Head of caudate nucleus (tissue), 42 donors: ENCODE measurements around the gene CDH13.
A peak's percentile ranks its signal among the peaks of the same experiment; 100 is the strongest.

Source experiments
- DNase-seq, 42 donors: peaks; one replicate each; pipeline versions ENCODE4 v3.0.0 to v3.0.0-alpha.2; 2020 to 2021; ENCODE audit warnings: mixed read lengths in 7 of 42
- intact Hi-C: fragments of 100-400 bp; cut with DNase I; formaldehyde crosslinking; loops from one replicate; pipeline ENCODE4 v1.15.0; 2022

Gene CDH13

DNA sequence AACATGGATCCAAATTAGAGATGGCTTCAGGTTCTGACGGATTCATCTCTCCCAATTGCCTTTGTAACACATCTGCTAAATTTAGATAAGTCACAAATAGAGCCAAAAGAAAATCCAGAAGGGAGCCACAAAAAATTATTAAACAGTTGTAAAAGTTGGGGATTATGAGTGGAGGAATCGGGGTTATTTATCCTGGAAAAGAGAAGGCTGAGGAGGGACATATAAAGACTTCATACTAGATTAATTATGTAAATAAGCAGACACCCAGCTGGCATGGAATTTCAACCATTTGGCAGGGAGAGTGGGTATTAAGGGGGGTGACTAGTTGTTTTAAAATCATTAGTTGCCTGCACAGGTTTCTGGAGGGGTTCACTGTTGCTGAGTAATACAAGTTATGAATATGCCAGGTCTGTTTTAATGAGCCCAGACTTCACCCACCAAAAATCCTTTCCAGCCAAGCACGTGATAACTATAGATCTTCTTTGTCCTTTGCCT is 89.6 kb downstream of the CDH13 start:
- no peak for DNase-seq
- intact Hi-C loops: no loop called here

- no peak for DNase-seq
- intact Hi-C loops: no loop called here
These were observed 93.6 kb downstream of the CDH13 start for GRCh38 chr16:82720414-82720813.

DNA sequence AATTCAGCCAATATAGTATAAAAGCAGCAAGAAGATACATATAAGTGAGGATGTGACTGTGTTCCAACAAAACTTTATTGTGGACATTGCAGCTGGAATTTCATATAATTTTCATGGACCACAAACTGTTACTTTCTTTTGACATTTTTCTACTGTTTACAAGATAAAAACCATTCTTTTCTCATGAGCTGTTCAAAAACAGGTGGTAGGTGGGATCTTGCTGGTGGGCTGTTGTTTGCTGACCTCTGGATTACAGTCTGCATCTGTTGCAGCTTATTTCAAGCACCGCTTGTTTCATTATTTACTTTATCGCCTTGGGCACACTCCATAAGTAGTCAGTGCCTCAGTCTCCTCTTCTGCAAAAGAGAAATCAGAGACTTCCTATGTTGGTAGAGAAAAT is 99.5 kb downstream of the CDH13 start:
- no peak for DNase-seq
- intact Hi-C loops: no loop called here

DNA sequence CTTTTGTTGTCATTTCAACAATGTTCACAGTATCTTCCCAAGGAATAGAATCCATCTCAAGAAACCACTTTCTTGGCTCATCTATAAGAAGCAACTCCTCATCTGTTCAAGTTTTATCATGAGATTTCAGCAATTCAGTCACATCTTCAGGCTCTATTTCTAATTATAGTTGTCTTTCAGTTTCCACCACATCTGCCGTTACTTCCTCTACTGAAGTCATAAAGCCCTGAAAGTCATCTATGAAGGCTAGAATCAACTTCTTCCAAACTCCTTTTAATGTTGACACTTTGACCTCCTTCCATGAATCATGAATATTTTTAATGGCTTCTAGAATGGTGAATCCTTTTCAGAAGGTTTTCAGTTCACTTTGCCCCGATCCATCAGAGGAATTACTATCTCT is 102.1 kb downstream of the CDH13 start:
- DNase-seq: no peak
- intact Hi-C loops: no loop called here

DNA sequence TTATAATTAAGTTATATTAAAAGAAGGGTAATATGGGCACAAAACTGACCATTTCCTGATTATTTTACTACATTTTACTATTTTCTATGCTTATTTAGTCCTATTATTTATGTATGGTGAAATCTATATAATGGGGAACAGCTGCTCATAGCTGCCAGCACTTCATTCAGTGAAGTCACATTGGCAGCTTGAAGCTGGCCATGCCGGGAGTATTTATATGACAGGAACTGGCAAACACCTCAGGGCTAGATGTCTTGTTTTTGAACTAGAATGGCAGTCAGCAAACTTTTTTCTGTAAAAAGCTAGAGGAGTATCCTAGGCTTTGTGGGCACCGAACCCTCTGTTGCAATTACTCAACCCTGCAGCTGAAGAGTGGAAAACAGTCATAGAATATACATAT is 104.1 kb downstream of the CDH13 start:
- DNase-seq: no peak
- intact Hi-C loops: no loop called here

GRCh38 chr16:82732461-82732860 is 105.7 kb downstream of the CDH13 start:
- intact Hi-C loops: no loop called here
- DNase-seq: no peak

DNA sequence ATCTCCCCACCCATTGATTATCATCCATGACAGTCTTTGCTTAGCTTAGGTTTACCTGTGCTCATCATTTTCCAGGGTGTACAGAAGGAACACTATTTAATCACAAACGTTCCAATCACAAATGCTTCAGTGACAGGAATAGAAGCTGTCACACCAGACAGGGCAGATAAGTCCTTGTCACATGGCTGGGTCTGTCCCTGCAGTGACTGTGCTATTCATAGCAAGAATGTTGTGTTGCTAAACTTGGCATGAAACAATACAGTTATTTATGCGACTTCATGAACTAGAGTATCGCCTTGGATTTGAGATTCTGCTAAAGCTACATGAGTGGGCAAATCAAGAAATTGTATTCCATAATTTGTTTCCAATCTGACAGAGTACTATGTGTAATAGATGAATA is 108.4 kb downstream of the CDH13 start:
- intact Hi-C loops: no loop called here
- DNase-seq: no peak

DNA sequence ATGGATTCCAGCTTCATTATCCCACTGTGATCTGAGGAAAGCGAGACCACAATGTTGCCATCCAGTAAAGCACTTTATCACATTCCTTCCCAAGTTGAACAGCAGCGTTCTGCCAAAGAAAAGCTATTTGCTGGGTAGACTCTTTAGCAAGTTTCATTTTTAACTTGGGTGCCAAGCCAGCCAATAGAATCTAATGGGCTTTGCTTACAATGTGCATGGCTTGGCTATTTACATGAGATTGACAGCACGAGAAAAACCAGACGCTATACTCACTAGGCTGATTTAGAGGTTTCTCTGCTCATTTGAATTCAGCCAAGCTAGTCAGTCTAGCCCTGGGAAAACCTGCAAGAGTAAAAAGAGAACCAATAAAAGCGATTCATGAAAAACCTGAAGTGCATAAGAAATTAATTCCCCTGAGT is 108.9 kb downstream of the CDH13 start:
- no peak for DNase-seq
- intact Hi-C loops: no loop called here

- intact Hi-C loops: no loop called here
- no peak for DNase-seq
These were observed 109.5 kb downstream of the CDH13 start for GRCh38 chr16:82736224-82736623.

GRCh38 chr16:82738699-82739098 is 111.9 kb downstream of the CDH13 start:
- no peak for DNase-seq
- intact Hi-C loops: no loop called here

DNA sequence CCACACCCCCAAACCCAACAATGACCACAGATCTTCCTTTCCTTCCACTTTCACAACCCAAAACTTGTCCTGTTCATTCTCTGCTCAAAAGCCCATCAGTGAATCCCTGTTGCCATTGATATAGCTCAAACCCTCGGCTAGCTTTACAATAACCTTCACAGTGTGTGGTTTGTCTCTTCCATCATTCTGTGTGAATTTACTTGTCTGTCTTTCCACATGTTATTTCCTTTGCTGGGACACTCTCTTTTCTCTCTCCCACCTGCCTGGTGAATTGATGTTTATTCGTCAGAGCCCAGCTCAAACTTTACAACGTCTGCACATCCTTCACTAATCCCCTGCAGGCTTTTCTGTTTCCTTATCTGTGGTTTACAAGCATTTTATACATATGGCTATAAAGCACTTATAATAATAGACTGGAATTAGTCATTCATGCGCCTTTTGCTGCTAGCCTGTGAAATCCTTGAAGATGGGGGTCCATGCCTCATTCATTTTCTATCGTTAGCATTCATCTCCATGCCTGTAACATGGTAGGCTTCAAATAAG is 114.4 kb downstream of the CDH13 start:
- intact Hi-C loops: no loop called here
- DNase-seq: no peak

GRCh38 chr16:82744958-82745357 is 118.2 kb downstream of the CDH13 start:
- intact Hi-C loops: no loop called here
- DNase-seq: no peak

DNA sequence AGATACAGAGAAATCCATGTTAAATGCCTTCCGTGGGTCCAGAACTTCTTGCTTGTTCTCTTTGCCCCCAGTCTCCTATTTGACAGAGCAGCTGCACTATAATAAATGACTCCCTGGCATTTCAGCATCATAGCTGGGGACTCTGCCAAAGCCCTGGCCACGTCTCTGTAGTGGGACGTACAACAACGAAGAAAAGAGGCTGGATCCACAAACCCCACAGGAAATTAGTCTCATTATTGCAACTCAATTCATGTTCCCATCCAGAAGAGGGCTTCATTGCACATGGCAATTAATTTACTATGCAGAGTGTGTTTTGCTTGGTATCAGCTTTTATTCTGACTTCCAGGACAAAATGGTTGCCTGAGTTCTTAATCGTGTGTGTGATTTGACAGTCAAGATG is 121.3 kb downstream of the CDH13 start:
- intact Hi-C loops: no loop called here
- peak in 9 of 42 donors; percentile 5 to 41 (median 15) for DNase-seq

DNA sequence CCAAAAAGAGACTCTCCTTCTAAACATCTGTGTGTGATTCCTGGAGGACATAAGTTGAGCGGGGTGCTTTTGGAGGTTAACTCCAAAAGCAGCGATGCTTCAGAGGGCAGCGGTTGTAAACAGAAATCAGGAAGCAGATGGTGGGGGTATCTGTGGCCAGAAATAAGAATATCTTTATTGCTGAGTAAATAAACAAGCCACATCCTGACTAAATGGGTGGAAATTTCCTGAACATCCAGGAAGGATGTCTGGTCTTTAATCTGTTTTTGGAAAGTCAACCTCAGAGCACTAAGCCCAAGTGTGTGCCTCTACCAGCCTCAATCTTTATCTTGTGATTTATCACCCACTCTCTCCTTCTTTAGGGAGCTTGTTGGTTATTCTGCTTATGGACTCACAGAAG is 123.3 kb downstream of the CDH13 start:
- intact Hi-C loops: no loop called here
- no peak for DNase-seq

- intact Hi-C loops: no loop called here
- no peak for DNase-seq
These were observed 124.3 kb downstream of the CDH13 start for GRCh38 chr16:82751020-82751419.

DNA sequence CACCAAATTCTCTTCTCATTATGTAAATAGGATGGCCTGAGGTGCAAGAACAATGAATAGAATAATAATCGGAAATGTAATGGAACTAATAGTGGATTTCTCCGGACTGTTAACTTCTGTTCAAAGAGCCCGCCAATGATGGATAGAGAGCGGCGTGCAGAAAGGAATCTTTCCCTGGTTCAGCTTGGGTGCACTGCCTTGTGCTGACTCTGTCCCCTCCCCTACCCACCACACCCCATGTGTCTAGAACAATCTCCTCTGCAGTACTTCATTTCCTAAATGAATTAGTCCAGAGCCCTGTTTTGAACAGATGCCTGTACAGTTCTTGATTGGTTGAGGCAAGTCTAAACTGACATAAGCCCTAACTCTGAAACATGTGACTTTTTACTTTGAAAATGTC is 125.4 kb downstream of the CDH13 start:
- intact Hi-C loops: no loop called here

DNA sequence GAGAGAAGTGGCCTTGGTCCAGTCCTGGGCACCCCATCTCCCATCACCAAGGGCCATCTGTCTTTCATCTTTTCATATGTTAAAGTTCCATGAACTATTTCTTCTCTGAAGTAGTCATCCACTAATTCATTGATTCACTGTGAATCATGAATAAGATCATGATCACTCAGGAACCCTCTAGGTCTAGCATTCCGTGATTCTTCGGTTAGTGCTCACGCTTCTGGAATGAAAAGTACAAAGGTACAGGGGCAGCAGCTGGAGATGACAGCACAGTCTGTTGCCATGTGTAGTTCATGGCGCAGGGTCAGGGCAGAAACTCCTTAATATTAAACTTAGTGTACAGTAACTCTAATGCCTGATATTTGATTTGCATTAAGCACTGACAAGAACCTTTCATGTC is 127.1 kb downstream of the CDH13 start:
- DNase-seq: no peak
- intact Hi-C loops: no loop called here

More for the DNA sequence above, 125.4 kb downstream of the CDH13 start:
- DNase-seq: no peak

GRCh38 chr16:82754716-82755513 is 128.1 kb downstream of the CDH13 start:
- DNase-seq: no peak
- intact Hi-C loops: no loop called here

GRCh38 chr16:82755570-82756282 is 129.0 kb downstream of the CDH13 start:
- DNase-seq: no peak
- intact Hi-C loops: no loop called here

DNA sequence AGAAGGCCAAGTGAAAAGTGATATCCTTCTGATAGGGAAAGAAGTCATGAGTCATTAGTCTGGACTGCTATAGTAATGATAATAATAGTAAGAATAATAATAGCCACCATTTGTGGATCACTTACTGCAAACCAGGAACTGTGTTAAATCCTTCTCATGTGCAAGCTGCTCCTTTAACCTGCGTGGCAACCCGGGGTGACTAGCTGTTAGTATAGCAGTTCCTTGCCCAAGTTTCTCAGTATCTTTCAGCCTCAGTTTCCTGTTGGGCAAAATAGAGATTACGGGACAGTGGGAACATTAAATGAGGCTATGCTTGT is 129.5 kb downstream of the CDH13 start:
- intact Hi-C loops: no loop called here

GRCh38 chr16:82758406-82758805 is 131.6 kb downstream of the CDH13 start:
- intact Hi-C loops: no loop called here

More for the DNA sequence above, 129.5 kb downstream of the CDH13 start:
- no peak for DNase-seq

More at GRCh38 chr16:82758406-82758805, 131.6 kb downstream of the CDH13 start:
- DNase-seq: no peak
